ENCODE results near the gene DNTT.

DNA sequence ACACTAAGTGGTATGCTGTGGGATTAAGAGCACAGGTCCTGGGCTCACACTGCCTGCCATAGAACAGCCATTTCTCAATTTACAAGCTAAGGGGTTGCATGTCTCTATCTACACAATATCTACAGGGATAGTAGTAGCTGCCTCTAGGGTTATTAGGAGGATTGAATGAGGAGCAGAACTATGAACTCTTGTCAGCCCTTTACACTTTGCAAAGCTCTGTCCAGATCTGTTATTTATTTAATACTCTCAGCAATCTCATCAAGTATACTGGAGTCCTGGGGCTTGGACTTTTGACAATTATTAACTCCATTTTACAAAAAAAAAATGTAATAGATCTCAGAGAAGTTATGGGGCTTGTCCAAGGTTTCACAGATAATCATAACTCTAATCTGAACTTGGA lies 47.8 kb downstream of the DNTT start:
- TF ChIP-seq GATA3 (IDR thresholded peaks at IDR 0.05; ENCODE audit: low read depth, low read length) (no peak), GATA2 (IDR thresholded peaks at IDR 0.05; ENCODE audit: low read depth, low read length) (no peak)

Measured in SH-SY5Y (cell line).